Measurements from ENCODE around the gene SIK2. TPM values are rescaled to one million over a fixed set of nuclear protein-coding genes. Genes with fewer than 3 reads are reported as not detected.

SIK2 gene
- polyA plus RNA-seq, 1 donor from 2014 or later, result 9.0 TPM

GRCh38 chr11:111577821-111578220 is 24.4 kb upstream of the SIK2 start:
- Histone ChIP-seq H3K36me3 (ENCODE audit: insufficient read depth, low read length) (no peaks in the 10 kb centered on the region), H3K27ac (ENCODE audit: low read length) (no peak overlapping the region), H3K9me2 (ENCODE audit: insufficient read depth, low read length) (no peaks in the 10 kb centered on the region), H3K4me2 (ENCODE audit: low read length) (no peak overlapping the region), H3F3A (ENCODE audit: insufficient read depth, low read length, poor library complexity, severe bottlenecking) (no peaks in the 10 kb centered on the region), H3K27me3 (ENCODE audit: insufficient read depth, low read depth, low read length) (no peaks in the 10 kb centered on the region), H3K9ac (ENCODE audit: low read length) (no peak overlapping the region), H4K20me1 (ENCODE audit: insufficient read depth) (no peaks in the 10 kb centered on the region), H3K79me2 (replicated peaks; ENCODE audit: insufficient read depth, low read length) (no peaks in the 10 kb centered on the region), H3K4me3 (ENCODE audit: low read length) (no peak overlapping the region), H3K9me3 (ENCODE audit: low read length) (no peaks in the 10 kb centered on the region), H2AFZ (ENCODE audit: low read depth, low read length) (no peak overlapping the region)
- TF ChIP-seq EZH2 (IDR thresholded peaks at IDR 0.05; ENCODE audit: borderline replicate concordance, insufficient read depth, low read length, poor library complexity, severe bottlenecking) (no peak), REST (IDR thresholded peaks at IDR 0.05; ENCODE audit: borderline replicate concordance) (no peak), MXI1 (conservative IDR thresholded peaks at IDR 0.05; ENCODE audit: poor library complexity, severe bottlenecking) (no peak), RAD21 (conservative IDR thresholded peaks at IDR 0.05) (no peak), TAF1 (IDR thresholded peaks at IDR 0.05; ENCODE audit: low read depth) (no peak), CTCF (IDR thresholded peaks at IDR 0.05; ENCODE audit: poor library complexity, severe bottlenecking) (no peak), EP300 (conservative IDR thresholded peaks at IDR 0.05; ENCODE audit: poor library complexity, severe bottlenecking) (no peak), POLR2AphosphoS5 (IDR thresholded peaks at IDR 0.05) (no peak), SMC3 (conservative IDR thresholded peaks at IDR 0.05; ENCODE audit: poor library complexity) (no peak)

GRCh38 chr11:111581341-111581740 is 20.9 kb upstream of the SIK2 start:
- Histone ChIP-seq H3K79me2 (replicated peaks; ENCODE audit: insufficient read depth, low read length) (no peaks in the 10 kb centered on the region), H3K27ac (ENCODE audit: low read length) (no peak overlapping the region), H3K9me3 (ENCODE audit: low read length) (no peaks in the 10 kb centered on the region), H3K27me3 (ENCODE audit: insufficient read depth, low read depth, low read length) (no peaks in the 10 kb centered on the region), H3F3A (ENCODE audit: insufficient read depth, low read length, poor library complexity, severe bottlenecking) (no peaks in the 10 kb centered on the region), H3K4me3 (ENCODE audit: low read length) (no peak overlapping the region), H3K9ac (ENCODE audit: low read length) (no peak overlapping the region), H3K9me2 (ENCODE audit: insufficient read depth, low read length) (no peaks in the 10 kb centered on the region), H3K36me3 (ENCODE audit: insufficient read depth, low read length) (no peaks in the 10 kb centered on the region), H3K4me2 (ENCODE audit: low read length) (no peak overlapping the region), H2AFZ (ENCODE audit: low read depth, low read length) (no peak overlapping the region), H4K20me1 (ENCODE audit: insufficient read depth) (no peaks in the 10 kb centered on the region)
- TF ChIP-seq MXI1 (conservative IDR thresholded peaks at IDR 0.05; ENCODE audit: poor library complexity, severe bottlenecking) (no peak), TAF1 (IDR thresholded peaks at IDR 0.05; ENCODE audit: low read depth) (no peak), CTCF (IDR thresholded peaks at IDR 0.05; ENCODE audit: poor library complexity, severe bottlenecking) (no peak), EP300 (conservative IDR thresholded peaks at IDR 0.05; ENCODE audit: poor library complexity, severe bottlenecking) (no peak), REST (IDR thresholded peaks at IDR 0.05; ENCODE audit: borderline replicate concordance) (no peak), EZH2 (IDR thresholded peaks at IDR 0.05; ENCODE audit: borderline replicate concordance, insufficient read depth, low read length, poor library complexity, severe bottlenecking) (no peak), SMC3 (conservative IDR thresholded peaks at IDR 0.05; ENCODE audit: poor library complexity) (no peak), POLR2AphosphoS5 (IDR thresholded peaks at IDR 0.05) (no peak), RAD21 (conservative IDR thresholded peaks at IDR 0.05) (no peak)

All from neural cell (in vitro differentiated cells).